ENCODE measurements around the gene ZFP82.

Gene ZFP82

DNA sequence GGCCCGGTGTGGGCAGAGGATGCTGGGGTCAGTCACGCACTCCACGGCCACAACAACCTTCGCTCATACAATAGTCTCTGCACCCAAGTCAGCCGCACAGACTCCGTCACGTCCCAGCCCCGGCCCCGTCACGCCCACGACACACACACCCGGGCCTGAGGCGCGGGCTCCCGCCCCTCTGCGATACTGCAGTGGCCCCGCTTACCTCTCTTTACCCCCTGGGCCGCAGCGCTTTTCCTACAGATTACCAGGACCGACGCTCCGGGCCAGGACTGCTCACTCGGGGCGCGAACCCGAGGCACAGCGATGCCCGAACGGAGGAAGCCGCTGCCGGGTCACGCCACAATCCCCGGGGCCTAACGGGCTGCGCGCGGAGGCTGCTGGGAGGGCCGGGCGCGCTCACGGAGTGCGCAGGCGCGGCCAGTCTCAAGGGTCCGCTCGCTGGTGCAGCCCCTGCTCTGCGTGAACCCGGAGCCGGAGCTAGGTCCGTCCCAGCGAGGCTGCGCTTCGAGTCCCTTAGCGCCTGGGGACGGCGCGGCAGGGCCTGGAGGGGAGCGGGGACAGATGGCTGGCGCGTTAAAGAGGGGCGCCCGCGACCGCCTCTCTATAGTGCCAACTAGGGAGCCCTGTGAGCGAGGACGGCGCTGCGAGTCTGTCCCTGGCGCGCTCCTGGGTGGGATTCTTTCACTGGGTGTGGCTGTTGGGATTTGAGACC is at the start of gene ZFP82:
ZFP82 (minus strand) TSS at position 358 of the 715 bp plus-strand sequence. CDS start 8,855 bp downstream, outside the sequence.
- peak; percentile 44 for DNase-seq

DNA sequence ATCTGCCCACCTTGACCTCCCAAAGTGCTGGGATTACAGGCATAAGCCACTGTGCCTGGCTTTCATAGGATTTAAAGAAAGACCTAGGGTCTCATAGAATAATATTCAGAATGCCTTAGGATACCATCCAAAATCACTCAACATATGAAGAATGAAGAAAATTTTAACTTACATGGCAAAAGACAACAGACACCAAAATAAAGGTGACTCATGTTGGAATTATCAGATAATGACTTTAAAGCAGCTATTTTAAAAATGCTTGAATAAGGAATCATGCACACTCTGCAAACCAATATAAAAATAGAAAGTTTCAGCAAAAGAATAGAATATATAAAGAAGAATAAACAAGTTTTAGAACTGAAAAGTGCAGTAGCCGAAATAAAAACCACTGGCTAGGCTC is 41.6 kb upstream of the ZFP82 start:
- DNase-seq = no peak

DNA sequence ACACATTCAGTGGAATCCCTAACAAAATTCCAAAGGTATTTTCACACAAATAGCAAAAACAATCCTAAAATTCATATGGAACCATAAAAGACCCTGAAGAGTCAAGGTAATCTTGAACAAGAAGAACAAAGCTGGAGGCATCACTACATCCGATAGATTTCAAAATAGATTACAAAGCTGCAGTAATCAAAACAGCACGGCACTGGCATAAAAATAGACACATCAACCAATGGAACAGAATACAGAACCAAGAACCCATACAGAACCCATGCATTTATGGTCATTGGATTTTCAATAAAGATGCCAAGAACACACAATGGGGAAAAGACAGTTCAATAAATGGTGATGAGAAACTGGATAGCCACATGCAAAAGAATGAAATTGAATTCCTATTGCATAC is 38.4 kb upstream of the ZFP82 start:
- DNase-seq = no peak

DNA sequence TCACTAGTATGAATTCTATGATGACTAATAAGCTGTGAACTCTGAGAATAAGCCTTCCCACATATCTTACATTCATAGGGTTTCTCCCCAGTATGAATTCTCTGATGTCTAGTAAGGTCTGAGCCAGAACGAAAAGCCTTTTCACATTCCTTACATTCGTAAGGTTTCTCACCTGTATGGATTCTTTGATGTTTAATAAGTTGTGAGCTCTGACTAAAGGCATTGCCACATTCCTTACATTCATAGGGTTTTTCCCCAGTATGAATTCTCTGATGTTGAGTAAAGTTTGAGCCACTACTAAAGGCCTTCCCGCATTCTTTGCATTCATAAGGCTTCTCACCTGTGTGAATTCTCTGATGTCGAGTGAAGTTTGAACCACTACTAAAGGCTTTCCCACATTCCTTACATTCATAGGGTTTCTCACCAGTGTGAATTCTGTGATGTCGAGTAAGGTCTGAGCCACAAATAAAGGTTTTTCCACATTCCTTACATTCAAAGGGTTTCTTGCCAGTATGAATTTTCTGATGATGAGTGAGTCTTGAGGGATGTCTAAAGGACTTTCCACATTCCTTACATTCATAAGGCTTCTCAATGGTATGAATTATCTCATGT is 30.7 kb upstream of the ZFP82 start:
- no peak for DNase-seq

DNA sequence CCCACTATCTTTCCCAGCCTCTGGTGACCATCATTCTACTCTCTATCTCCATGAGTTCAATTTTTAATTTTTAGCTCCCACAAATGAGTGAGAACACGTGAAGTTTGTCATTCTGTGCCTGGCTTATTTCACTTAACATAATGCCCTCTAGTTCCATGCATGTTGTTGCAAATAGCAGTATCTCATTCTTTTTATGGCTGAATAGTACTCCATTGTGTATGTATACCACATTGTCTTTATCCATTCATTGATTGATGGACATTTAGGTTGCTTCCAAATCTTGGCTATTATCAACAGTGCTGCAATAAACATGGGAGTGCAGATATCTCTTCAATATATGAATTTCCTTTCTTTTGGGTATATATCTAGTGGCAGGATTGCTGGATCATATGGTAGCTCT is 22.9 kb upstream of the ZFP82 start:
- no peak for DNase-seq

DNA sequence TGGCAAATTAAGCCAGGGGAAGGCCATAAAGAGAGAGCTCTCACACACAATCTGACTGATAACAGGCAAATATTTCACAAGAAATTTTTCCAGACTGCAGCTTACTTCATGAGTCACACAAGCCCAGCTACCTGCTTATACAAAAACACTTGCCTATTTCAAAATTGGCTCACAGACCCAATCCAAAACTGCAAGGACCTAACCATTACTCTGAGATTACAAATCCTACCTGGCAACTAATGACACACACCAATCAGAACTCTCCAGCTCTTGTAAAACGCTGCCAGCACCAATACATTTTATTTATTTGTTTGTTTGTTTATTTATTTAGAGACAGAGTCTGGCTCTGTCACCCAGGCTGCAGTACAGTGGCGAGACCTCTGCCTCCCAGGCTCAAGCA is 18.1 kb upstream of the ZFP82 start:
- DNase-seq = no peak

DNA sequence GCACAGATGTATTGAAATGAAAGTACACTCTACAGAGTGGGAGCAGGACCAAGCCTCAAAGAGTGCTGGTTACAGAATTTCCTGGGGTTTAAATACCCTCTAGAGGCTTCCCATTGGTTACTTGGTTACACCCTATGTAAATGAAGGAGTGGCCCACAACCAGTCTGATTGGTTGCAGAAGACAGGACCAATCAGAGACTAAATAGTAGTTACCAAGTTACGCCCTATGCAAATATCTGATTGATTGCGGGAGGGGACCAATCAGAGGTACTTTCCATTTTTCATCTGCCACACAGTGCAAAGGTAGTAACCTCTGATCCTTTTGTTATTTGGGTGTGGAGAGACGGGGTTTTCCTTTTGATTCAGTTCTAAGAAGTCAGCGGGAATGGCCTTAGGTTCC is 5.5 kb upstream of the ZFP82 start:
- no peak for DNase-seq

DNA sequence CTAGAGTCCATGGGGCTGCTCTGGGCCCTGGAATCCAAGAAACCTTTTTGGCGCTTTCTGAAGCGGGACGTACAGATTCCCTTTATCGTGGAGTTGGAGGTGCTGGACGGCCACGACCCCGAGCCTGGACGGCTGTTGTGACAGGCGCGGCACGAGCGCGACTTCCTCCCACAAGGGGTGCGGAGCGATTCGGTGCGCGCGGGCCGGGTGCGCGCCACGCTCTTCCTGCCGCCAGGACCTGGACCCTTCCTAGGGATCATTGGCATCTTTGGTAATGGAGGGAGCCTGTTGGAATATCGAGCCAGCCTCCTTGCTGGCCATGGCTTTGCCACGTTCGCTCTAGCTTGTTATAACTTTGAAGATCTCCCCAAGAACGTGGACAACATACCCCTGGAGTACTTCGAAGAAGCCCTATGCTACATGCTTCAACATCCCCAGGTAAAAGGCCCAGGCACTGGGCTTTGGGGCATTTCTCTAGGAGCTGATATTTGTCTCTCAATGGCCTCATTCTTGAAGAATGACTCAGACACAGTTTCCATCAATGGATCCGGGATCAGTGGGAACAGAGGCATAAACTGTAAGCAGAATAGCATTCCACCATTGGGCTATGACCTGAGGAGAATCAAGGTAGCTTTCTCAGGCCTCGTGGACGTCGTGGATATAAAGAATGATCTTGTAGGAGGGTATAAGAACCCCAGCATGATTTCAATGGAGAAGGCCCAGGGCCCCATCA is 3.5 kb upstream of the ZFP82 start:
- no peak for DNase-seq

DNA sequence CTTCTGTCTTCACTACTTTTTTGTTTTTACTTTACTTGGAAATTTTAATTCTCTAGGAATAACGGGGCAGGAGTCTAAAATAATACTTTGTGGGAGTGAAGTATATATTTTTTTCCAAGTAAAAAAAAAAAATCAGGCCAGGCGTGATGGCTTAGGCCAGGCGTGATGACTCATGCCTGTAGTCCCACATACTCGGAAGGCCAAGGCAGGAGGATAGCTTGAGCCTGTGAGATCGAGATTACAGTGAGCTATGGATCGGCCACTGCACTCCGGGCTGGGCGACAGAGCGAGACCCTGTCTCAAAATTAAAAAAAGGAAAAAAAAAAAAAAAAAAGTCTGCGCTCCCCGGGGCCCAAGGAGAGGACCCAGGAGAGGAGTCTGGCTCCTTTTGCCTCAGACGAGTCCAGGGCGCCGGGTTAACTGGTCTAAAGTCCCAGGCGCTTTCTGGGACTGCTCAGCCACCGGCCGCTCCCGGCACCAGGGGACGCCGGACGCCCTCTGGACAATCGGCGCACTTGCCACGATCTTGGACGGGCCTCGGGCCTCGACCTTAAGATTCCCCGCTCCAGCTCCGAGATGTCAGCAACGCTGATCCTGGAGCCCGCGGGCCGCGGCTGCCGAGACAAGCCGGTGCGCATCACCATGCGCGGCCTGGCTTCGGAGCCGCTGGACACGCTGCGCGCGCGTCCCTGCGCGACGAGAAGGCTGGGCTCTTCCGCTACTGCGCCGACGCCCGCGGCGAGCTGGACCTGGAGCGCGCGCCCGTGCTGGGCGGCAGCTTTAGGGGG is 2.7 kb upstream of the ZFP82 start:
- no peak for DNase-seq

DNA sequence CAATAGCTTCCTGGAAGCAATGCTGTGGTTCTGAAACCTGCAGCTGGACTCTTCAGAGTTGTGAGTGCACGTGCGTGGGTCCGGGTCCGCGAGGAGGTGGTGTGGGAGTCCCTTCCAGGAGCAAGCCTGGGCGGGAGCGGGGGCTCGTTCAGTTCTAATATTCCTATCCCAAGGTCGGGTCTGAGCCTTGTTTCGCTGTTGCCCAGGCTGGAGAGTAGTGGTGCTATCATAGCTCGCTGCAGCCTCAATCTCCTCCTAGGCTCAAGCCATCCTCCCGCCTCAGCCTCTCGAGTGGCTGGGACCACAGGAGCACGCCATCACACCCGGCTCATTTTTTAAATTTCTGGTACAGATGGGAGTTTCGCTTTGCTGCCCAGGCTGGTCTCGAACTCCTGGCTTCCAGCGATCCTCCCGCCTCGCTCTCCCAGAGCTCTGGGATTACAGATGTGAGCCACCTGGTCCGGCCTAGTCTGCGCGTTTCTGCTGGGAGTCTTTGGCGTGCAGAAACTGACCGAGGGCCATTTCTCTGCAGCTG is 625 bp downstream of the ZFP82 start:
- no peak for DNase-seq

DNA sequence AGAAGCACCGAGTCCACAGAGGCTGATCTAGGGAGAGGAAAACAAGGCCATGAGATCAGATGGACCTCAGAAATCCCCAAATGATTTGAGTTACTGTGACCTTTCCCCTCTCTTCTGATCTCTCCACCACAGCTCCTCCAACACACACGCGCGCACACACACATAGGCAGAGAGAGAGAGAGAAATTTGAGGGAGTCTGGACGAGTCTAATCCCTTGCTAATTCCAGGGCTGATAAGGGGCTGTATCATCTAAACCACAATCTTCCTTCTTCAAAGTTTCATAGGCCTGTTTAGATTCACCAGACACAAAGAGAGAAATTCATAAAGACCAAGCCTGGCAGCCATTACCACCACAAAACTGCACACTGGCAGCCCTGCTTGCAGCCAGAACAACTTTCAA is 8.6 kb downstream of the ZFP82 start:
- no peak for DNase-seq

DNA sequence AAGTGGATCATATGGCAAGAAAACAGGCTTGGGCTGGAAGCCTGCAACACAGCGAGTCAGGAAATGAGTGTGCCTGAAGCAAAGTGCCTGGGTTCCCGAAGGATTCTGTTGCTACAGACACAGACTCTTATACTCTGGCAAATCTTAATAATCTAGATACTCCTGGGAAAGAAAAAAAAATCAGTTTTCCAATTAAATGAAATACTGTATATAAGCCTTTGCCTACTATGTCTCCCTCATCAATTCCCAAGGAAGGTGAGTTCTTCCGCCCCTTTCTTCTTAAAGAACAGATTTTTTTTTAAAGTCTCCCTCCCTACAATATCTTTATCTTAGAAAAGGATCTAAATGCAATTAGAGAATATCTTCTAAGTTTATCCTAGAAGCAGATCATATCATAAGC is 10.3 kb downstream of the ZFP82 start:
- DNase-seq = no peak

DNA sequence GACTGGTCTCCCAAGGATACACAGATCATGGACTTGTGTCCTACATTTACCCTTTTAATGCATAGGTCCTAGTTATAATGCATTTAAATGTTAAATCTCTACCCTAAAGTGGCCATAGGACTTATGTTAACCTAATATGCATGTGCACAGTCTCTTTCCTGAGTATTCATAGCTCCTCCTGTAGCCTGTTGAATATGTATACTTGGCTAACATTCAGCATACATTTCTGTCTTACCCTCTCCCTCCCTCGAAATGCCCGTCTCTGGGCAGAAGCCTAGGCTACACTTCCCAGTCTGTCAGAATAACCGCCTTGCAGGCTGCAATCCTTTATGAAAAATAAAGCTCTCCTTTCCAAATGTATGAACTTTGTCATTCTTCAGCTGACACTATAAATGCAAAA is 13.9 kb downstream of the ZFP82 start:
- DNase-seq = no peak

DNA sequence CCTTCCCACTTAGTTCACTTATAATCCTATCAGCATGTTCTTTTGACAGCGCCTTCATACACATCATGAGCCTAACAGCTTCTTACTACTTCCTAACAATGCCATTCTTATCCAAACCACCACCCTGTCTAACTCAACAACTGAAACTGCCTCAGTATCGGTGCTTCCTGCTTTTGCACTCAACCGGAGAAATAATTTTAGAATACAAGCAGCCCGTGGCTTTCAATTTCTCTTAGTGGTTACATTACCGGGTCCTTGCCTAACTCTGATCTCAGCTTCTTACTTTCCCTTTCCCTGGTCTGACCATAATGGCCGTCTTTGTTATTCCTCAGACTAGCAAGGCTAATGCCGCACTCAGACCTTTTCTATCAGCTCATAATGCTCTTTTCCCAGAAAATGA is 17.0 kb downstream of the ZFP82 start:
- no peak for DNase-seq

DNA sequence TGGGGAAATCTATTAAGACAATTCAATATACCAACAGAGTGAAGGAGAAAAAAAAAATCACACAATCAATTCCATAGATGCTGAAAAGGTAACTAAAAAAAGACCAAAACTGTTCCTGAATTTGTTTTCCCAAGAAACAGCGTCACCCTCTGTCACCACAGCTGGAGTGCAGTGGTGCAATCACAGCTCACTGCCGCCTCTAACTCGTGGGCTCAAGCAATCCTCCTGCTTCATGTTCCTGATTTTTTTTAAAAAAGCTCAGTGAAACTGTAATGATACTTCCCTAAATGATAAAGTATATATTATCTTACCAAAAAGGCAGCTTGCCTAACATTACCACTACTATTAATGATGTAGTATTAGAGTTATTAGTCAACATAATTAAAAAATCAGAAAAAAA is 19.9 kb downstream of the ZFP82 start:
- DNase-seq = no peak

DNA sequence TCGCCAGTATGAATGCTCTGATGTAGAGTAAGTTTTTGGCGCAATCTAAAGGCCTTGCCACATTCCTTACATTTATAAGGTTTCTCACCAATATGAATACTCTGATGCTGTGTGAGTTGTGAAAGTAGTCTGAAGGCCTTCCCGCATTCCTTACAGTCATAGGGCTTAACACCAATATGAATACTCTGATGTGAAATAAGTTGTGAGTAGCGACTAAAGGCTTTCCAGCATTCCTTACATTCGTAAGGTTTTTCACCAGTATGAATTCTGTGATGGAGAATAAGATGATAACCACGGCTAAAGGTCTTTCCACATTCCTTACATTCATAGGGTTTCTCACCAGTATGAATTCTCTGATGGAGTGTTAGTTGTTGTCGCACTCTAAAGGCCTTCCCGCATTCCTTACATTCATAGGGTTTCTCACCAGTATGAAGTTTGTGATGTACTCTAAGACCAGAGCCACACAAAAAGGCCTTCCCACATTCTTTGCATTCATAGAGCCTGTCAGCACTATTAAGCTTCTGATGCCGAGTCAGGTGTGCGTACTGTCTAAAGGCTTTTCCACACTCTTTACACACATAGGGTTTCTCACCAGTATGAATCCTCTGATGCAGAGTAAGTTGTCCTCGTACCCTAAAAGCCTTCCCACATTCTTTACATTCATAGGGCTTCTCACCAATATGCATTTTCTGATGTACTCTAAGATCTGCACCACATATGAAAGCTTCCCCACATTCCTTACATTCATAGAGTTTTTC is 25.3 kb downstream of the ZFP82 start:
- DNase-seq = no peak

DNA sequence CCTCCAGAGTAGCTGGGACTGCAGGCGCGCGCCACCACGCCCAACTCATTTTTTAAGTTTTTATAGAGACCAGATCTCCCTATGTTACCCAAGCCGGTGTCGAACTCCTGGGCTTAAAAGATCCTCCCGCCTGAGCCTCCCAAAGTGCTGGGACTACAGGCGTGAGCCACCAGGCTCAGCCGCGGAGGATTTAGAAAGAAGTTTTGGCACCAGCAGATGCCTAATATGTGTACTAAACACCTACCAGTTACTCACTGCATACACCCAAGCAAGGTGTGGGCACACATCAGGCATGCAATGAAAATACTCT is 39.0 kb downstream of the ZFP82 start:
- DNase-seq = no peak

DNA sequence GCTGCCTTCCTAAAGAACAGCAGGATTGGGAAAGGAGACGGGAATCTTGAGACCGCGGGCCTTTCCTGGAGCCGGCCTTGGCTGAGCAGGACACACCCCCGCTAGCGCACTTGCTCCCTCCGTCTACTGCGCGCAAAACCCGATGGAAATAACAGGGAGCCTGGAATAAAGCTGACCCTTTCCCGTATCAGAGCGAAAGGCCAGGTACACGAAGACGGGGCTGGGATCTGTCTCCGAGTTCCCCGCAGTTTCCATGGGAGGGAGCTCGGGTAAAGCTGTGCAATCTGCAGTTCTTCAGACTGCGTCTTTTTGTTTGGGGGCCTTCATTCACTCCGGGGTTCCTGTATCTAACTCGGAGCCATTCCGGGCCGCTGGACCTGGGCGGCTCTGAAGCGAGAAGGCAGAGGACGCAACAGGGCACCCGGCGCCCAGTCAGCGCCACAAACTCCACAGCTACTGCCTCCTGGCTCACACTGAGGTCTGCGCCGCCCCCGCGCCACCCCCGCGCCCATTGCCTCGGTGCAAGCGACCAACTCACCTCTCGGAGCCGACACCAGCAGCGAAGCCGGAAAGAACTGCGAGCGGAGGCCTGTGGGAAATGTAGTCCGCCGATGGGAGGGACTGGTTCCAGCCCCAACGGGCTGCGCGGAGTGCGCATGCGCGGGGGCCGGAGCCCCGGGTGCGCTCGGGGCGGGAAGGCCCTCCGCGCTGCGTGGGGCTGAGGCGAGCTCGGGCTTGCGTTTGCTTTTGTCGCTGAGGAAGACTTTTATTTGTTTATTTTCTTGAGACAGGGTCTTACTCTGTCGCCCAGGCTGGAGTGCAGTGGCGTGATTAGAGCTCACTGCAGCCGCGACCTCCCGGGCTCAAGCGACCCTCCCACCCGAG is 39.6 kb downstream of the ZFP82 start, which contains the start of gene ZFP14:
ZFP14 (minus strand) TSS at position 577 of the 885 bp plus-strand sequence. CDS start 11,309 bp downstream, outside the sequence.
- DNase-seq = peak; percentile 79

DNA sequence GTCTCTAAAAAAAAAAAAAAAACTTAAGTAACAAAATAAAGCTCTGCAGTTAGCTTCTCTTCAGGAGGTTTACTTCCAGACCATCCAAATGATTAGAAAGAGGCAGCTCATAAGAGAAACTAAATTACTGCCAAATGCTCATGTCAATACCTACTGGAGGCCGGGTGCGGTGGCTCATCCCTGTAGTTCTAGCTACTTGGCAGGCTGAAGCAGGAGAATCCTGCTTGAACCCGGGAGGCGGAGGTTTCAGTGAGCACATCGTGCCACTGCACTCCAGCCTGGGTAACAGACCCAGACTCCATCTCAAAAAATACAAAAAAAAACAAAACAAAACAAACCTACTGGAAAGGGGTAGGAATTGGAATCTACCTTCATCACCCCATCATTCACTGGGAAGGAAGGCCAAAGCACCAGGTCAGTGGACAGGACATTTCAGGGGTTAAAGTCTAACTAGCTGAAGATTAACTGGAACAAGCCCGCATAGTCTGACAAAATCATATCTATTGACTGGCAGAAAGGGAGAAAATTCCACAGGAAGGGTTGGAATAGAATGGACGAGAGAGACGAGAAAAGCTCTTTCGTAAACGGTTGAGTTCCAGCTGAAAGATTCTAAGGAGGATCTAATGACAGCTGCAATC is 40.8 kb downstream of the ZFP82 start:
- no peak for DNase-seq

DNA sequence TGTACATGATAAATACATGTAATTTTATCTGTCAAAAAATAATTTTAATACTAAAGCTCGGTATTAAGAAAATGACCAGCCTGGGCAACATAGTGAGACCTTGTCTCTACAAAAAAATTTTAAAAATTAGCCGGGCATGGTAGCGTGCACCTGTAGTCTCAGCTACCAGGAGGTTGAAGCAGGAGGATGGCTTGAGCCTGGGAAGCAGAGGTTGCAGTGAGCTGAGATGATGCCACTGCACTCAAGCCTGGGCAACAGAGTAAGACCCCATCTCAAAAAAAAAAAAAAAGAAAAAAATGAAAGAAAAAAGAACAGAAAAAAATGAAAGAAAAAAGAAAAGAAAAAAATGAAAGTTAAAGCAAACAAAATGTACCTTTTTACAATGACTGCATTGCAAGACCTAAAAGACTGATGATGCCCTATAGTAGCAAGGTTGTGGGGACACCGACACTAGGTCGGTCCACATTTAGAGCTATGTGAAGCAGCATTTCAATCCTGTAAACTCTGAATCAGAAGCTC is 44.7 kb downstream of the ZFP82 start:
- DNase-seq = no peak

DNA sequence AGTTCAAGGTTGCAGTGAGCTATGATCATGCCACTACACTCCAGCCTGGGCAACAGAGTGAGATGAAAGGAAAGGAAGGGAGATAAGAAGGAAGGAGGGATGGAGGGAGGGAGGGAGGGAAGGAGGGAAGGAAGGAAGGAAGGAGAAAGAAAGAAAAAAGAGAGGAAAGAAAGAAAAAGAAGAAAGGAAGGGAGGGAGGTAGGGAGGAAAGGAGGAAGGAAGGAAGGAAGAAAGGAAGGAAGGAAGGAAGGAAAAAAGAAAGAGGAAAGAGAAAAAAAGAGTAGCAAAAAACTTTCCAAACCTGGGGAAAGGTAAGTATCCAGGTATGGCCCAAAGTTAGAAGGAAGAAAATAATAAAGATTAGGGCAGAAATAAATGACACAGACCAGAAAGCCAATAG is 46.6 kb downstream of the ZFP82 start:
- no peak for DNase-seq
